ENCODE measurements around the gene H2AZ2.

- no peak for TF ChIP-seq CTCF (IDR thresholded peaks at IDR 0.05)
- no peak for TF ChIP-seq POLR2A (IDR thresholded peaks at IDR 0.05)
- no peak for TF ChIP-seq EP300 (IDR thresholded peaks at IDR 0.05)
Measured at GRCh38 chr7:44858161-44858560, 10.3 kb upstream of the H2AZ2 start.

All from suprapubic skin (tissue), 3 donors.